Liver (tissue), 9 donors: ENCODE data around the gene CHAC2. TPM values are rescaled to one million over a fixed set of nuclear protein-coding genes. Genes with fewer than 3 reads are reported as not detected.

Source experiments
- DNase-seq: peaks from one replicate; pipeline ENCODE4 v3.0.0-alpha.2; 2017; ENCODE audit warnings: low spot score
- H3K27ac ChIP-seq, 2 donors: one replicate each; pipeline ENCODE4 v1.7.0; 2013; ENCODE audit warnings: inconsistent platforms in 2 of 2, low read length in 2 of 2, control low read depth in 1 of 2, low read depth in 1 of 2, mild to moderate bottlenecking in 1 of 2
- H3K27me3 ChIP-seq, 4 donors: one replicate each; pipeline versions ENCODE4 v1.6.1 to v1.7.0; 2013; ENCODE audit warnings: low read length in 3 of 4, inconsistent platforms in 1 of 4, mild to moderate bottlenecking in 1 of 4, moderate library complexity in 1 of 4; ENCODE audit not compliant: control insufficient read depth in 4 of 4, insufficient read depth in 4 of 4
- H3K36me3 ChIP-seq, 4 donors: one replicate each; pipeline versions ENCODE4 v1.6.1 to v1.7.0; 2013; ENCODE audit warnings: low read length in 3 of 4, mild to moderate bottlenecking in 3 of 4, low read depth in 1 of 4, moderate library complexity in 1 of 4; ENCODE audit not compliant: control insufficient read depth in 4 of 4, insufficient read depth in 3 of 4
- H3K4me1 ChIP-seq, 4 donors: one replicate each; pipeline versions ENCODE4 v1.6.1 to v1.7.0; 2013; ENCODE audit warnings: low read length in 3 of 4, mild to moderate bottlenecking in 3 of 4, moderate library complexity in 1 of 4; ENCODE audit not compliant: control insufficient read depth in 4 of 4, insufficient read depth in 4 of 4
- H3K4me3 ChIP-seq, 3 donors: one replicate each; pipeline versions ENCODE4 v1.6.1 to v1.7.0; 2013; ENCODE audit warnings: low read length in 3 of 3, control low read depth in 1 of 3, low read depth in 1 of 3, mild to moderate bottlenecking in 1 of 3
- H3K9ac ChIP-seq, 2 donors: one replicate each; pipeline ENCODE4 v1.7.0; 2013; ENCODE audit warnings: low read length in 2 of 2, mild to moderate bottlenecking in 2 of 2, moderate library complexity in 2 of 2, control low read depth in 1 of 2, low read depth in 1 of 2
- H3K9me3 ChIP-seq, 4 donors: one replicate each; pipeline versions ENCODE4 v1.6.1 to v1.7.0; 2013; ENCODE audit warnings: low read length in 3 of 4; ENCODE audit not compliant: control insufficient read depth in 4 of 4
- ATF3 ChIP-seq: IDR thresholded peaks from 2 replicates; pipeline ENCODE4 v1.6.1; 2016; ENCODE audit warnings: antibody characterized with exemption
- CTCF ChIP-seq: fragments of 150-350 bp; IDR thresholded peaks from 2 replicates; pipeline ENCODE4 v1.5.1; 2017; ENCODE audit warnings: improper control_type of control experiment, low read depth, low read length; ENCODE audit not compliant: missing input control
- EGR1 ChIP-seq, 2 donors: IDR thresholded peaks; 2 replicates each; pipeline ENCODE4 v1.6.1; 2016 to 2018; ENCODE audit warnings: antibody characterized with exemption in 2 of 2, low read depth in 2 of 2
- FOXA2 ChIP-seq: IDR thresholded peaks from 2 replicates; pipeline ENCODE4 v1.6.1; 2016; ENCODE audit warnings: antibody characterized with exemption
- GABPA ChIP-seq, 2 donors: IDR thresholded peaks in 1 of 2; conservative IDR thresholded peaks in 1 of 2; 2 replicates each; pipeline ENCODE4 v1.6.1; 2016; ENCODE audit warnings: antibody characterized with exemption in 2 of 2, mild to moderate bottlenecking in 1 of 2, moderate library complexity in 1 of 2
- HNF4A ChIP-seq, 2 donors: conservative IDR thresholded peaks; 2 replicates each; pipeline ENCODE4 v1.6.1; 2016; ENCODE audit warnings: antibody characterized with exemption in 2 of 2, mild to moderate bottlenecking in 2 of 2
- MAX ChIP-seq: IDR thresholded peaks from 2 replicates; pipeline ENCODE4 v1.6.1; 2016; ENCODE audit warnings: antibody characterized with exemption
- NR2F2 ChIP-seq: IDR thresholded peaks from 2 replicates; pipeline ENCODE4 v1.6.1; 2016; ENCODE audit warnings: antibody characterized with exemption
- RAD21 ChIP-seq, 2 donors: IDR thresholded peaks; 2 replicates each; pipeline ENCODE4 v1.6.1; 2016; ENCODE audit warnings: antibody characterized with exemption in 2 of 2, mild to moderate bottlenecking in 2 of 2
- REST ChIP-seq: IDR thresholded peaks from 2 replicates; pipeline ENCODE4 v1.6.1; 2016; ENCODE audit warnings: antibody characterized with exemption, mild to moderate bottlenecking
- SP1 ChIP-seq: IDR thresholded peaks from 2 replicates; pipeline ENCODE4 v1.6.1; 2018; ENCODE audit warnings: antibody characterized with exemption, mild to moderate bottlenecking
- YY1 ChIP-seq: IDR thresholded peaks from 2 replicates; pipeline ENCODE4 v1.6.1; 2016; ENCODE audit warnings: antibody characterized with exemption, mild to moderate bottlenecking
- ZBTB33 ChIP-seq: IDR thresholded peaks from 2 replicates; pipeline ENCODE4 v1.6.1; 2016; ENCODE audit warnings: antibody characterized with exemption
- WGBS: extraction: QIAGEN DNeasy Blood & Tissue Kit; methylation state at CpG from one replicate; pipeline ENCODE4 v1.1.7; 2013; 5-methylcytosine and 5-hydroxymethylcytosine counted together
- polyA plus RNA-seq, 2 donors: library from polyadenylated mRNA; stranded (reverse) in 1 of 2; unstranded in 1 of 2; fragments of 200-250 nt in 1 of 2; fragments of >200 nt in 1 of 2; fragmentation: Nextera tagmentation in 1 of 2; extraction: Ambion mirVana in 1 of 2; gene quantifications; one replicate each; pipeline versions ENCODE4 v1.2.1 to v1.2.3, GENCODE V29; 2013 to 2015
- total RNA-seq, 2 donors: library from RNA; depleted of rRNA; stranded (reverse); fragments of >200 nt; gene quantifications; one replicate each; pipeline ENCODE4 v1.2.3, GENCODE V29; 2014
- donor health status: healthy.
- donor health status: healthy.
- donor health status: healthy.
- donor health status: healthy.
- donor health status: healthy.

The CHAC2 gene
- total and polyA plus RNA-seq, 4 donors = 2.6 to 7.0 (median 4.3) TPM

- Histone ChIP-seq H3K9ac (peak overlapping the region in 1 of 2 donors; percentile 22), H3K4me1 (peaks cover 0 to 7% (median 4%) of the 10 kb centered on the region in 4 donors), H3K9me3 (no peaks in the 10 kb centered on the region), H3K27ac (no peak overlapping the region), H3K36me3 (peaks cover 0 to 1% (median 0%) of the 10 kb centered on the region in 4 donors), H3K4me3 (no peak overlapping the region), H3K27me3 (no peaks in the 10 kb centered on the region)
- TF ChIP-seq YY1 = no peak
- peak; percentile 34 for TF ChIP-seq CTCF
- peak; percentile 78 to 79 for TF ChIP-seq RAD21 (IDR thresholded peaks at IDR 0.05)
- no peak for DNase-seq
Measured at GRCh38 chr2:53740170-53740569, 27.4 kb upstream of the CHAC2 start.

GRCh38 chr2:53744395-53745065 lies 23.1 kb upstream of the CHAC2 start:
- Histone ChIP-seq H3K9ac (no peak overlapping the region), H3K36me3 (peaks cover 0 to 14% (median 5%) of the 10 kb centered on the region in 4 donors), H3K27ac (no peak overlapping the region), H3K4me3 (no peak overlapping the region), H3K27me3 (no peaks in the 10 kb centered on the region), H3K4me1 (peaks cover 0 to 3% (median 1%) of the 10 kb centered on the region in 4 donors), H3K9me3 (no peaks in the 10 kb centered on the region)
- no peak for TF ChIP-seq CTCF
- no peak for TF ChIP-seq HNF4A (conservative IDR thresholded peaks at IDR 0.05)
- no peak for TF ChIP-seq NR2F2
- TF ChIP-seq YY1 = no peak
- no peak for TF ChIP-seq GABPA (IDR thresholded peaks at IDR 0.05 in 1 of 2, conservative IDR thresholded peaks at IDR 0.05 in 1 of 2)
- no peak for TF ChIP-seq FOXA2
- no peak for TF ChIP-seq MAX
- TF ChIP-seq RAD21 (IDR thresholded peaks at IDR 0.05) = no peak
- TF ChIP-seq ATF3 = no peak
- no peak for TF ChIP-seq ZBTB33
- no peak for TF ChIP-seq EGR1 (IDR thresholded peaks at IDR 0.05; ENCODE audit: low read depth in 2 of 2)
- TF ChIP-seq SP1 = no peak
- no peak for TF ChIP-seq REST
- no peak for DNase-seq
- WGBS = 93% methylated on average over 2 of the region's 2 CpGs
